Endothelial cell of umbilical vein (primary cell): ENCODE data around the gene CTTN. TPM values are rescaled to one million over a fixed set of nuclear protein-coding genes. Genes with fewer than 3 reads are reported as not detected.

Experiments used
- BruUV-seq: library from RNA; stranded (reverse); fragments of 400-500 nt; replicated peaks from 2 replicates; lab custom pipeline; 2021; lab: Mats Ljungman, UMichigan
- CTCF ChIA-PET: fragments of 300-600, 350-600 bp; sonication (Branson Sonifier 250); formaldehyde crosslinking; loops from one replicate; lab custom pipeline; 2021; ENCODE audit warnings: antibody characterized with exemption, inconsistent platforms; lab: Charles Lee
- POLR2A ChIA-PET: fragments of 300-600, 350-600 bp; sonication (Branson Sonifier 250); formaldehyde crosslinking; loops from one replicate; lab custom pipeline; 2021; ENCODE audit warnings: antibody characterized with exemption, inconsistent platforms; lab: Charles Lee
- DNase-seq: peaks from one replicate; pipeline ENCODE4 v3.0.0-alpha.2; 2011; ENCODE audit warnings: low read depth, low spot score
- FAIRE-seq: peaks from 2 replicates; lab custom pipeline; 2011; peaks lifted over from hg19 to GRCh38; lab: Jason Lieb, UNC
- H2AFZ ChIP-seq: 2 replicates; pipeline ENCODE4 v1.6.0; 2012; ENCODE audit warnings: low read depth, low read length, control low read depth, inconsistent platforms
- H3K27ac ChIP-seq: 2 replicates; pipeline ENCODE4 v1.5.1; 2011; ENCODE audit warnings: low read depth, mild to moderate bottlenecking, control low read depth, low read length, moderate library complexity; ENCODE audit not compliant: insufficient read depth
- H3K27me3 ChIP-seq, 2 experiments: 2 replicates each; pipeline versions ENCODE4 v1.6.0 to v1.6.1; 2011; ENCODE audit warnings: low read length in 2 of 2, mixed read lengths in 1 of 2; ENCODE audit not compliant: control insufficient read depth in 2 of 2, insufficient read depth in 2 of 2
- H3K36me3 ChIP-seq, 2 experiments: 2 replicates in 1 of 2; 3 replicates in 1 of 2; pipeline ENCODE4 v1.5.1; 2011; ENCODE audit warnings: low read length in 2 of 2, mild to moderate bottlenecking in 1 of 2, moderate library complexity in 1 of 2; ENCODE audit not compliant: control insufficient read depth in 2 of 2, insufficient read depth in 2 of 2; ENCODE audit errors: extremely low read depth in 1 of 2
- H3K4me1 ChIP-seq: 3 replicates; pipeline ENCODE4 v1.5.1; 2011; ENCODE audit warnings: mild to moderate bottlenecking, low read length; ENCODE audit not compliant: control insufficient read depth, insufficient read depth; ENCODE audit errors: extremely low read depth
- H3K4me2 ChIP-seq: 2 replicates; pipeline ENCODE4 v1.6.1; 2011; ENCODE audit warnings: low read length, control low read depth, mixed read lengths; ENCODE audit not compliant: insufficient read depth
- H3K4me3 ChIP-seq, 3 experiments: fragments of 200-600 bp in 1 of 3; sonication (generic), shearing (Covaris generic) in 1 of 3; replicated peaks in 1 of 3; 2 replicates each; pipeline ENCODE4 v1.5.1; 2011 to 2016; ENCODE audit warnings: control low read depth in 3 of 3, low read length in 3 of 3, mild to moderate bottlenecking in 2 of 3, inconsistent platforms in 1 of 3, low read depth in 1 of 3, moderate library complexity in 1 of 3; ENCODE audit not compliant: insufficient read depth in 1 of 3
- H3K79me2 ChIP-seq: 2 replicates; pipeline ENCODE4 v1.6.0; 2012; ENCODE audit warnings: low read length, inconsistent platforms; ENCODE audit not compliant: control insufficient read depth, insufficient read depth
- H3K9ac ChIP-seq: replicated peaks from 2 replicates; pipeline ENCODE3; 2011; ENCODE audit warnings: low read length, control low read depth; ENCODE audit not compliant: insufficient read depth; ENCODE audit errors: extremely low read depth
- H3K9me1 ChIP-seq: replicated peaks from 3 replicates; pipeline ENCODE4 v1.6.0; 2011; ENCODE audit warnings: mild to moderate bottlenecking, low read length; ENCODE audit not compliant: control insufficient read depth, insufficient read depth; ENCODE audit errors: extremely low read depth
- H3K9me3 ChIP-seq: replicated peaks from 2 replicates; pipeline ENCODE4 v1.5.1; 2012; ENCODE audit warnings: low read length, inconsistent platforms; ENCODE audit not compliant: control insufficient read depth, insufficient read depth
- H4K20me1 ChIP-seq: replicated peaks from 2 replicates; pipeline ENCODE3; 2011; ENCODE audit warnings: mild to moderate bottlenecking, low read length; ENCODE audit not compliant: control insufficient read depth, insufficient read depth; ENCODE audit errors: extremely low read depth
- EZH2 ChIP-seq: IDR thresholded peaks from 2 replicates; pipeline ENCODE4 v1.6.1; 2012; ENCODE audit warnings: borderline replicate concordance, low read depth, mild to moderate bottlenecking, moderate library complexity, low read length, inconsistent platforms; ENCODE audit not compliant: severe bottlenecking
- FOS ChIP-seq: IDR thresholded peaks from 2 replicates; pipeline ENCODE4 v1.6.1; 2011; ENCODE audit warnings: mild to moderate bottlenecking, low read length, moderate library complexity, borderline replicate concordance; ENCODE audit not compliant: insufficient read depth
- GATA2 ChIP-seq: IDR thresholded peaks from 2 replicates; pipeline ENCODE4 v1.7.0; 2011; ENCODE audit warnings: low read depth, mild to moderate bottlenecking, moderate library complexity, mixed read lengths, low read length; ENCODE audit not compliant: insufficient read length, insufficient read depth
- JUN ChIP-seq: IDR thresholded peaks from 2 replicates; pipeline ENCODE4 v1.6.1; 2011; ENCODE audit warnings: borderline replicate concordance, low read depth; ENCODE audit not compliant: insufficient read length, insufficient read depth
- MYC ChIP-seq: IDR thresholded peaks from one replicate; pipeline ENCODE4 v1.6.1; 2011; ENCODE audit warnings: mild to moderate bottlenecking, low read depth, low read length
- POLR2A ChIP-seq: IDR thresholded peaks from 2 replicates; pipeline ENCODE4 v1.6.1; 2012; ENCODE audit warnings: low read depth, mild to moderate bottlenecking, control low read depth, low read length
- POLR2AphosphoS5 ChIP-seq: IDR thresholded peaks from 2 replicates; pipeline ENCODE4 v1.6.1; 2012; ENCODE audit warnings: low read depth, mild to moderate bottlenecking, control low read depth, low read length, moderate library complexity; ENCODE audit not compliant: insufficient read depth
- dilution Hi-C: fragments of 300-500 bp; cut with MboI; formaldehyde crosslinking; loops from one replicate; pipeline ENCODE4 v1.15.0; 2019; ENCODE audit warnings: low sequenced_read_pairs; ENCODE audit not compliant: extremely low pct_ligation_motif_present
- intact Hi-C: fragments of 100-400 bp; cut with micrococcal nuclease; formaldehyde crosslinking; loops from one replicate; pipeline ENCODE4 v1.10.0; 2022
- polyA plus RNA-seq, 4 experiments: library from polyadenylated mRNA; depleted of rRNA in 3 of 4; stranded (reverse) in 3 of 4; unstranded in 1 of 4; fragments of >200 nt; gene quantifications; 2 replicates each; pipeline versions ENCODE4 v1.2.1 to v1.2.3, GENCODE V29; 2011 to 2012; ENCODE audit warnings: missing spikeins in 1 of 4
- total RNA-seq: library from RNA; stranded (reverse); gene quantifications from 2 replicates; pipeline ENCODE4 v1.2.3, GENCODE V29; 2021
- TF ChIP-seq, protein P1 (sequence below), 2 donors: IDR thresholded peaks; 1 replicate in 1 of 2; 2 replicates in 1 of 2; pipeline ENCODE4 v1.5.1; 2011; ENCODE audit warnings: low read length in 2 of 2, mild to moderate bottlenecking in 2 of 2, moderate library complexity in 2 of 2, control low read depth in 1 of 2, inconsistent platforms in 1 of 2, low read depth in 1 of 2; ENCODE audit not compliant: insufficient read depth in 1 of 2; ENCODE audit errors: extremely low read depth in 1 of 2
- TF ChIP-seq, protein P2 (sequence below): IDR thresholded peaks from 2 replicates; pipeline ENCODE4 v1.6.1; 2011; ENCODE audit not compliant: insufficient read depth, insufficient read length

The CTTN gene
- total and polyA plus RNA-seq, 2 donors (not counting 3 experiments of a cell fraction or from before 2014, with no cell fraction given) = 161 to 330 TPM

DNA sequence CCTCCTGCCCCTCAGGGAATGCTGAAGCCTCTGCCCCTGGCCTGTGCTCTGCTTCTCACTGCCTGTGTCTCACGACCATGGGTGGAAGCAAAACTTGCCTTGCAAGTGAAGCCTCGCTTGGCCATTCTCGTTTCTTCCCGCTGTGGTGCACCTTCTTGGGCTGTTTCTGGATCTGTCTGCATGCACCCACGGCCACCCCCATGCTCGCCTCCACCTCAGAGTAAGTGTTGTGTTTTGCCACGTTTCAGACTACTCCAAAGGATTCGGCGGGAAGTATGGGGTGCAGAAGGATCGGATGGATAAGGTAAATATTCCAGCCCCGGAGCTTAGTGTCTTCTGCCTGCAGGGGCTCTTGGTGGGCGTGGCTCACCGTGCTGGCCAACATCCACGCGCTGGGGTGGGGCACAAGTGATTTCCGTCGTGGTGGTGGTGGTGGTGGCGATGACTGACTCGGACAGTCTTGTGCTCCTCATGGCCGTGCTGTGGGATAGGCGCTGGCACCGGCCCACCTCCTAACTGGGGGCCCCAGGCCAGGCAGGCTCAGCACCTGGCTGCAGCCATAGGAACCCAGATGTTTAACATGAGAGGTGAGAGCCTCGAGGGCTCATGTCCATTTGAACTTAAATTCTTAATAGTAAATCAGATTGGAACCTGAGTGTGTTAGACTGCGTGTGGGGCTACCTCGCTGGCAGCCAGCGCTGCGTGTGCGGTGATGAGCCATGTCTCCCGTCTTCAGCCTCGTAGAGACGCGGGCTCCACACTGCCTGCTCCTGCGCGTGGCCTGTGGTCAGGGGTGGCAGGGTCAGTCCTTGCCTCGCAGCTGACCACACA is 24.6 kb downstream of the CTTN start:
- H3K9me3 ChIP-seq = no peaks in the 10 kb centered on the region
- H3K4me2 ChIP-seq = no peak overlapping the region
- peaks cover 34 to 61% of the 10 kb centered on the region in 2 experiments for H3K36me3 ChIP-seq
- no peak overlapping the region for H3K9ac ChIP-seq
- H3K4me1 ChIP-seq = peaks cover 10% of the 10 kb centered on the region
- CTCF ChIA-PET = no interaction called here
- intact Hi-C loops (no loop called here), dilution Hi-C loops (no loop called here)
- H3K79me2 ChIP-seq = peaks cover 11% of the 10 kb centered on the region
- no peaks in the 10 kb centered on the region for H3K9me1 ChIP-seq
- no peak for FAIRE-seq
- POLR2A ChIA-PET = no interaction called here
- TF ChIP-seq POLR2A = no peak
- TF ChIP-seq GATA2 = no peak
- no peak for TF ChIP-seq EZH2
- TF ChIP-seq FOS = no peak
- no peak for TF ChIP-seq POLR2AphosphoS5
- TF ChIP-seq, protein P1, sequence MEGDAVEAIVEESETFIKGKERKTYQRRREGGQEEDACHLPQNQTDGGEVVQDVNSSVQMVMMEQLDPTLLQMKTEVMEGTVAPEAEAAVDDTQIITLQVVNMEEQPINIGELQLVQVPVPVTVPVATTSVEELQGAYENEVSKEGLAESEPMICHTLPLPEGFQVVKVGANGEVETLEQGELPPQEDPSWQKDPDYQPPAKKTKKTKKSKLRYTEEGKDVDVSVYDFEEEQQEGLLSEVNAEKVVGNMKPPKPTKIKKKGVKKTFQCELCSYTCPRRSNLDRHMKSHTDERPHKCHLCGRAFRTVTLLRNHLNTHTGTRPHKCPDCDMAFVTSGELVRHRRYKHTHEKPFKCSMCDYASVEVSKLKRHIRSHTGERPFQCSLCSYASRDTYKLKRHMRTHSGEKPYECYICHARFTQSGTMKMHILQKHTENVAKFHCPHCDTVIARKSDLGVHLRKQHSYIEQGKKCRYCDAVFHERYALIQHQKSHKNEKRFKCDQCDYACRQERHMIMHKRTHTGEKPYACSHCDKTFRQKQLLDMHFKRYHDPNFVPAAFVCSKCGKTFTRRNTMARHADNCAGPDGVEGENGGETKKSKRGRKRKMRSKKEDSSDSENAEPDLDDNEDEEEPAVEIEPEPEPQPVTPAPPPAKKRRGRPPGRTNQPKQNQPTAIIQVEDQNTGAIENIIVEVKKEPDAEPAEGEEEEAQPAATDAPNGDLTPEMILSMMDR (IDR thresholded peaks at IDR 0.05; ENCODE audit: extremely low read depth in 1 of 2, insufficient read depth in 1 of 2, low read depth in 1 of 2, low read length in 2 of 2) = no peak
- TF ChIP-seq, protein P2, sequence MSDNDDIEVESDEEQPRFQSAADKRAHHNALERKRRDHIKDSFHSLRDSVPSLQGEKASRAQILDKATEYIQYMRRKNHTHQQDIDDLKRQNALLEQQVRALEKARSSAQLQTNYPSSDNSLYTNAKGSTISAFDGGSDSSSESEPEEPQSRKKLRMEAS = no peak
- no peak for TF ChIP-seq JUN
- no peak for TF ChIP-seq MYC
- H3K27ac ChIP-seq = no peak overlapping the region
- DNase-seq = no peak
- H3K27me3 ChIP-seq = no peaks in the 10 kb centered on the region
- H4K20me1 ChIP-seq = peaks cover 3% of the 10 kb centered on the region
- no peak overlapping the region for H3K4me3 ChIP-seq
- BruUV-seq = no TSS peak
- no peak overlapping the region for H2AFZ ChIP-seq
